Right atrium auricular region (tissue), 2 donors: ENCODE results near the gene CYP2W1. TPM values are rescaled to one million over a fixed set of nuclear protein-coding genes. Genes with fewer than 3 reads are reported as not detected.

Experiments
- DNase-seq: peaks from one replicate; pipeline ENCODE4 v3.0.0-alpha.2; 2019; ENCODE audit warnings: low spot score
- H3K27ac ChIP-seq, 2 donors: fragments of 200-600 bp; sonication (generic); 1 replicate in 1 of 2; 2 replicates in 1 of 2; pipeline ENCODE4 v1.5.1; 2016 to 2019
- H3K27me3 ChIP-seq, 2 donors: fragments of 200-600 bp; sonication (generic); one replicate each; pipeline versions ENCODE4 v1.5.1 to v1.6.0; 2017 to 2019
- H3K36me3 ChIP-seq: fragments of 200-600 bp; sonication (generic); one replicate; pipeline ENCODE4 v1.5.1; 2016
- H3K4me1 ChIP-seq, 2 donors: fragments of 200-600 bp; sonication (generic); one replicate each; pipeline versions ENCODE4 v1.5.1 to v1.6.0; 2017 to 2019
- H3K4me3 ChIP-seq, 2 donors: fragments of 200-600 bp; sonication (generic); 1 replicate in 1 of 2; 2 replicates in 1 of 2; pipeline ENCODE4 v1.5.1; 2017 to 2019; ENCODE audit warnings: mild to moderate bottlenecking in 1 of 2, moderate library complexity in 1 of 2
- H3K9me3 ChIP-seq, 2 donors: fragments of 200-600 bp; sonication (generic); one replicate each; pipeline ENCODE4 v1.5.1; 2019
- total RNA-seq, 2 donors: library from RNA; depleted of rRNA; stranded (reverse); fragments of >200 nt; gene quantifications; one replicate each; pipeline ENCODE4 v1.1.0, GENCODE V29; 2016
- TF ChIP-seq, protein P1 (sequence below), 2 donors: fragments of 200-600 bp; sonication (generic); IDR thresholded peaks; one replicate each; pipeline ENCODE4 v1.5.1; 2019; ENCODE audit warnings: antibody characterized with exemption in 2 of 2

Gene CYP2W1
- total RNA-seq, 2 donors from 2014 or later, result not detected

DNA sequence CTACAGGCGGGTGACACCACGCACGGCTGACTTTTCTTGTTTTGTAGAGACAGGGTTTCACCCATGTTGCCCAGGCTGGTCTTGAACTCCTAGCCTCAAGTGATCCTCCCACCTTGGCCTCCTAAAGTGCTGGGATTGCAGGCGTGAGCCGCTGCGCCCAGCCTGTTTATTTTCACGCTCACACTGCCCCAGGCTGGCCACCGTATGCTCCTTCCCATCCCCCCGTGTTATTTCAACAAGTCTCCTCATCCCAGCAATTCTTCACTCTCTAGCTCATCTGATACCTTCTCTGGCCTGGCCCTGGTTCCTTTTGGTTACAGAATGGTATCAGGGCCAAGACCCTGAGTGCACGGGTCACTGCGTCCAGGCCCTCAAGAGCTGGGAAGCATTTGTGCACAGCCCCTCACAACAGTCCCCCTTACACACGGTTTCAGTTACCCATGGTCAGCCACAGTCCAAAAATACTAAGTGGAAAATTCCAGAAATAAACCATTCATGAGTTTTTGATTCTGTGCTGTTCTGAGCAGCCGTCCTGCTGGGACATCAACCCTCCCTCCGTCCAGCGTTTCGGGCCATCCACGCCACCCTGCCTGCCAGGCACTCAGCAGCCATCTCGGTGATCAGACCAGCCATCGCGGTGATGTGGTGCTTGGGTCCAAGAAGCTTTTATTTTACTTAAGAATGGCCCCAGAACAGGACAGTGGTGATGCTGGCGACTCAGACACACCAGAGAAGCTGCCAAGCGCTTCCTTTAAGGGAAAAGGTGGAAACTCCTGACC is 16.5 kb upstream of the CYP2W1 start:
- no peaks in the 10 kb centered on the region for H3K9me3 ChIP-seq
- TF ChIP-seq, protein P1, sequence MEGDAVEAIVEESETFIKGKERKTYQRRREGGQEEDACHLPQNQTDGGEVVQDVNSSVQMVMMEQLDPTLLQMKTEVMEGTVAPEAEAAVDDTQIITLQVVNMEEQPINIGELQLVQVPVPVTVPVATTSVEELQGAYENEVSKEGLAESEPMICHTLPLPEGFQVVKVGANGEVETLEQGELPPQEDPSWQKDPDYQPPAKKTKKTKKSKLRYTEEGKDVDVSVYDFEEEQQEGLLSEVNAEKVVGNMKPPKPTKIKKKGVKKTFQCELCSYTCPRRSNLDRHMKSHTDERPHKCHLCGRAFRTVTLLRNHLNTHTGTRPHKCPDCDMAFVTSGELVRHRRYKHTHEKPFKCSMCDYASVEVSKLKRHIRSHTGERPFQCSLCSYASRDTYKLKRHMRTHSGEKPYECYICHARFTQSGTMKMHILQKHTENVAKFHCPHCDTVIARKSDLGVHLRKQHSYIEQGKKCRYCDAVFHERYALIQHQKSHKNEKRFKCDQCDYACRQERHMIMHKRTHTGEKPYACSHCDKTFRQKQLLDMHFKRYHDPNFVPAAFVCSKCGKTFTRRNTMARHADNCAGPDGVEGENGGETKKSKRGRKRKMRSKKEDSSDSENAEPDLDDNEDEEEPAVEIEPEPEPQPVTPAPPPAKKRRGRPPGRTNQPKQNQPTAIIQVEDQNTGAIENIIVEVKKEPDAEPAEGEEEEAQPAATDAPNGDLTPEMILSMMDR (IDR thresholded peaks at IDR 0.05), result no peak
- no peak overlapping the region for H3K4me3 ChIP-seq
- peaks cover 43% of the 10 kb centered on the region for H3K36me3 ChIP-seq
- H3K4me1 ChIP-seq, result peaks cover 0 to 31% of the 10 kb centered on the region in 2 donors
- H3K27ac ChIP-seq, result peak overlapping the region; percentile 71 to 87
- H3K27me3 ChIP-seq, result no peaks in the 10 kb centered on the region
- DNase-seq, result no peak

DNA sequence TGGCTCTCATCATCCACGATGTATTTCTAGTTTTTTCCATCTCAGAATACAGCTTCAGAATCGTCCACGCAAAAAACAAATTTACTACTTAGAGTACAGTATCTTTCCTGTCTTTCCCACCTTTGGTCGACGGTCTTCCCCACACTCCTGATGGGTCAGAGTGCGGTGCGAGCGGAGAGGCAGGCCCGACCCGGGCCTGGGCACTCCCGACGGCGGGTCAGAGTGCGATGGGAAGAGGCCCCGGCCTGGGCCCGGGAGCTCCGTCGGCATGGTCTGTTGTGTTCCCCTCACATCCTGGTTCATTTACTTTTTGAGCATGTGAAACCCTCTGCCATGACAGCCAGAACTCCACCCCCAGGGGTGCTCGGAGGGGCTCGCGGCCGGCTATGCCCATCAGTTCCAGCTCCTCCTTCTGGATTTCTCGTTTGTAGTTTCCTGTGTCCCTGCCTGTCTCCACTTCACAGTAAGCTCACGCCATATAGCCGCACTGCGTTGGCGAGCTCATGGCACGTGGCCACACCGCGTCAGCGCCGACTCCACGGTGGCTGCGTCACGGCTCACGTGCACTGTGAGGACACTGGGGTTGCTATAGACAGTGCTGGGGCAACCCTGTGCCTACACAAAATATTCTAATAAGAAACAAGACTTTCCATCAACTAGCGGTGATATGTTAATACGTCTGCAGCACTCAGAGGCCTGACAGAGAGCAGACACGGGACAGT is 15.5 kb upstream of the CYP2W1 start:
- Histone ChIP-seq H3K36me3 (peaks cover 49% of the 10 kb centered on the region), H3K4me3 (no peak overlapping the region), H3K27ac (no peak overlapping the region), H3K27me3 (no peaks in the 10 kb centered on the region), H3K4me1 (peaks cover 0 to 34% of the 10 kb centered on the region in 2 donors), H3K9me3 (no peaks in the 10 kb centered on the region)
- TF ChIP-seq, protein P1 (IDR thresholded peaks at IDR 0.05), result no peak
- no peak for DNase-seq

DNA sequence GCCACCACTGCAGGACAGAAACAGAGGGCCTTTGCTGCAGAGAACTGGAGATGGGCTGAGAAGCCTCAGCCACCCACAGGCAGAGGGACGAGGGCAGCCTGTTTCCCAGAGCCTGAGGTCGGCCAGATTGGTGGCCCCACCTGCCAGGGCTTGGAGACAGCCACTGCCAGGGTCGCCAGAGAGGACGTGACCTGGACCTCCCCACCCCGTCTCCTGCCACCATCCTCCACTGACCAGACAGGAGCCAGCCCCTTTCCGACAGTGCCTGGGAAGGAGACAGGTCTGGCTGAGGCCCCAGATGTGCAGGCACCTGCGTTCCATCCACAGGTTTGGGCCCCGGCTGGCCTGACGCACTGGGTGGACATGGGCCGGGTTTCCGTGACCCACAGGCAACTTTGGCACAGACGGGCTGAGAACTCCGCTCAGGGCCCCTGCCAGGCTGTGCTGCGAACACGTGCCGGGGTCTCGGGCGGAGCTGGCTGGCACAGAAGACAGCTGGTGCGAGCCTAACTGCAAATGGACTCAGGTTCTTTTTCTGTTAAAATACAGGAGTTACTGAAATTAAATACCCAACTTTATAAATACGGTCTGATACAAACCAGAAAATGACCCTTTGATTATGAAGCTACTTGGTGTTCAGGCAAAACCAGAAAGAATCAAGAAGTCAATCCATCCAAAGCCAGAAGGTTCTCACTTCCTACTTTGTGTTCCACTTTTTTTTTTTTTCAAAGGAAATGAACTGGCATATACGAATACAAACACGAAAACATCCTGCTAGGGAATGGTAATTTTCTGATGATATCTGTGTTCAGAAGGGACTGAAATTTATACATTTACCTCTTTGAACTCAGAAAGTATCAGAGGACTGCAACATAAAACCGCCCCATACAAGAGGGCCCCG is 14.5 kb upstream of the CYP2W1 start:
- no peak for DNase-seq
- Histone ChIP-seq H3K27ac (no peak overlapping the region), H3K27me3 (no peaks in the 10 kb centered on the region), H3K9me3 (no peaks in the 10 kb centered on the region), H3K4me3 (no peak overlapping the region), H3K4me1 (peaks cover 0 to 37% of the 10 kb centered on the region in 2 donors), H3K36me3 (peaks cover 55% of the 10 kb centered on the region)
- TF ChIP-seq, protein P1 (IDR thresholded peaks at IDR 0.05), result no peak

DNA sequence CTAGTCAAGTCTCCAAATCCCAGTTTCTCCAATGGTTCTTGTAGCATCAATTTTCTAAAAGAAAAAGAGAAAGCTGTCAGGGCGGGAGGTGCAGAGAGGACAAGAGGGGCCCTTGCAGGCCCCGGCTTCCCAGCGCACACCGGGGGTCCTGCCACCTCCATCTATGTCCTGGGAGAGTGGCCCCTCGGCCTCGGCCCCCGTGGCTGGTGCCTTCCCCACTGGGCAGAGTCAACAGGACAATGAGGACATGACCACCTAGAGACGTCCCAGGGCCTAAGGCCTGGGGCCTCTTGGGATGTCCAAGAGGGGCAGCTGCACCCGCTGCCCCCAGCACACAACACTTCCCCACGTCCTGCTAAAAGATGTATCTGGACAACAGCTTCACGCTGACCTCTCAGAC is 13.6 kb upstream of the CYP2W1 start:
- peaks cover 0 to 37% of the 10 kb centered on the region in 2 donors for H3K4me1 ChIP-seq
- H3K27ac ChIP-seq, result no peak overlapping the region
- peaks cover 55% of the 10 kb centered on the region for H3K36me3 ChIP-seq
- H3K9me3 ChIP-seq, result no peaks in the 10 kb centered on the region
- no peak overlapping the region for H3K4me3 ChIP-seq
- TF ChIP-seq, protein P1 (IDR thresholded peaks at IDR 0.05), result no peak
- H3K27me3 ChIP-seq, result no peaks in the 10 kb centered on the region
- no peak for DNase-seq

DNA sequence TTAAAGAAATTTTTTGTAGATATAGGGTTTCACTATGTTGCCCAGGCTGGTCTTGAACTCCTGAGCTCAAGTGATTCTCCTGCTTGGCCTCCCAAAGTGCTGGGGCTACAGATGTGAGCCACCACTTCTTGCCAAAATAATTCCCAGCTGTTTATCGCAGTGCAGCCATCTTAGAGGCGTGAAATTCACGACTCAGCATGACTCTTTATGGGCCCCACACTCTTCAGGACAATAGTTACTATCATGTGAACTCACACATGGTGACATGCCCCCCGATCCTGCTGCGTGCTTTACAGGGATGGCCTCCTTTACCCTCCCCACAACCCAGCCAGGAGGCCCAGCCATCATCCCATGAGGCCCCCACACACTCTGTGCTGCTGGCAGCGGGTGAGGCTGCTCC is 12.2 kb upstream of the CYP2W1 start:
- Histone ChIP-seq H3K27ac (no peak overlapping the region), H3K27me3 (no peaks in the 10 kb centered on the region), H3K9me3 (no peaks in the 10 kb centered on the region), H3K4me3 (no peak overlapping the region), H3K36me3 (peaks cover 55% of the 10 kb centered on the region), H3K4me1 (peaks cover 0 to 29% of the 10 kb centered on the region in 2 donors)
- DNase-seq, result no peak
- TF ChIP-seq, protein P1 (IDR thresholded peaks at IDR 0.05), result no peak
